GM18508 (cell line): ENCODE measurements around the gene GSC2.

Source experiments
- ATAC-seq: cut with Tn5 transposase; IDR thresholded peaks from one replicate; pipeline ENCODE4 v1.9.1; 2021; ENCODE audit warnings: moderate number of reproducible peaks; ENCODE audit not compliant: insufficient read depth, unreplicated experiment

GSC2 gene

GRCh38 chr22:19105867-19106802 is 44.0 kb downstream of the GSC2 start:
- no peak for ATAC-seq

DNA sequence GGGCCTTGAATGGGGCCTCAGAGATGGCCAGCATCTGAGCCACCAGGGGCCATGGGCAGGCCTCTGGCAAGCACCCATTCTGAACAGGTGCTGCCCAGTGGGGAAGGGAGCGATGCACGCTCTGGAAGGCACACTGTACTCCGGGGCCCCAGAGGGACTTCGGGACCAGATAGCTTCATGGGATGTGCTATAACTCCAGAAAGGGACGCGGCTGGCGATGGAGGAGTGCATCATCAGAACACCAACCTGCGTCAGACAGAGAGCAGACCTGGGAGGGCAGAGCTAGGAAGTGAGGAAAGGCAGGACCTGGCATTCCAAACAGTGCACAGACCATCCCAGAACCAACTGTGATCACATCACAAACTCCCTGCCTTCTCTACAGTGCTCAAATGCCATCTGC is 44.6 kb downstream of the GSC2 start:
- no peak for ATAC-seq

GRCh38 chr22:19103880-19104821 is 45.9 kb downstream of the GSC2 start:
- ATAC-seq: no peak

- no peak for ATAC-seq
These were observed 51.9 kb downstream of the GSC2 start for GRCh38 chr22:19098157-19098556.

- ATAC-seq: no peak
These were observed 52.6 kb downstream of the GSC2 start for GRCh38 chr22:19097518-19097917.
